Measurements from ENCODE around the gene EEF1A2.

GRCh38 chr20:63504642-63505041 lies 5.8 kb upstream of the EEF1A2 start:
- no peak for TF ChIP-seq CTCF (IDR thresholded peaks at IDR 0.05)
- no peak for TF ChIP-seq RELA (CRISPR knock-in tag; IDR thresholded peaks at IDR 0.05; ENCODE audit: borderline replicate concordance)
- no peak for TF ChIP-seq MAX (CRISPR knock-in tag; IDR thresholded peaks at IDR 0.05)
- TF ChIP-seq AFF4 (CRISPR knock-in tag; IDR thresholded peaks at IDR 0.05; ENCODE audit: borderline replicate concordance): no peak
- no peak for TF ChIP-seq ZSCAN18 (CRISPR knock-in tag; IDR thresholded peaks at IDR 0.05)
- no peak for TF ChIP-seq CREM (CRISPR knock-in tag; IDR thresholded peaks at IDR 0.05)
- no peak for TF ChIP-seq ETV6 (CRISPR knock-in tag; IDR thresholded peaks at IDR 0.05)
- TF ChIP-seq SP1 (CRISPR knock-in tag; conservative IDR thresholded peaks at IDR 0.05): no peak
- TF ChIP-seq TCF7 (CRISPR knock-in tag; IDR thresholded peaks at IDR 0.05; ENCODE audit: low read depth): no peak
- TF ChIP-seq FOXJ3 (CRISPR knock-in tag; IDR thresholded peaks at IDR 0.05; ENCODE audit: borderline replicate concordance): no peak
- TF ChIP-seq IRF2 (CRISPR knock-in tag; IDR thresholded peaks at IDR 0.05; ENCODE audit: borderline replicate concordance, low read depth): no peak
- no peak for TF ChIP-seq GABPB1 (CRISPR knock-in tag; IDR thresholded peaks at IDR 0.05)

All from WTC11 (cell line).